ENCODE results near the gene HAUS7. TPM values are rescaled to one million over a fixed set of nuclear protein-coding genes. Genes with fewer than 3 reads are reported as not detected.

The HAUS7 gene
- polyA plus RNA-seq, 1 donor from 2014 or later, result 27.7 TPM

DNA sequence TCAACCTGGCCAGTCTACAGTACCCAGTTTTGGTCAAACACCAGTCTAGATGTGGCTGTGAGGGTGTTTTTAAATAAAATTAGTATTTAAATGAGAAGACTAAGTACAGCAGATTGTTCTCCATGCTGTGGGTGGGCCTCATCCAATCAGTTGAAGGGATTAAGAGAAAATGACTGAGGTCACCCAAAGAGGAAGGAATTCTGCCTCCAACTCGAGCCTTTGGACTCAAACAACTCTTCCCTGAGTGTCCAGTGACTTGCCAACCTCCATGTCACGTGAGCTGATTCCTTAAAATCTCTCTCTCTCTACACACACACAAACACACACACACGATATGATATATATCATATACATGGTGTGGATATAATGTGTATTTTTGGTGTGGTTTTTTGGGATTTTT lies 34.5 kb downstream of the HAUS7 start:
- Histone ChIP-seq H3K4me3 (ENCODE audit: low read length) (no peak overlapping the region), H3K27ac (ENCODE audit: low read length) (no peak overlapping the region), H3K27me3 (ENCODE audit: insufficient read depth, low read depth, low read length) (no peaks in the 10 kb centered on the region), H2AFZ (ENCODE audit: low read depth, low read length) (no peak overlapping the region), H3K9me2 (ENCODE audit: insufficient read depth, low read length) (no peaks in the 10 kb centered on the region), H3K9ac (ENCODE audit: low read length) (no peak overlapping the region), H3K4me2 (ENCODE audit: low read length) (no peak overlapping the region), H3F3A (ENCODE audit: insufficient read depth, low read length, poor library complexity, severe bottlenecking) (no peaks in the 10 kb centered on the region), H3K79me2 (replicated peaks; ENCODE audit: insufficient read depth, low read length) (no peaks in the 10 kb centered on the region), H3K36me3 (ENCODE audit: insufficient read depth, low read length) (no peaks in the 10 kb centered on the region), H4K20me1 (ENCODE audit: insufficient read depth) (no peaks in the 10 kb centered on the region), H3K9me3 (ENCODE audit: low read length) (no peaks in the 10 kb centered on the region)
- no peak for TF ChIP-seq SMC3 (conservative IDR thresholded peaks at IDR 0.05; ENCODE audit: poor library complexity)
- TF ChIP-seq, protein P1, sequence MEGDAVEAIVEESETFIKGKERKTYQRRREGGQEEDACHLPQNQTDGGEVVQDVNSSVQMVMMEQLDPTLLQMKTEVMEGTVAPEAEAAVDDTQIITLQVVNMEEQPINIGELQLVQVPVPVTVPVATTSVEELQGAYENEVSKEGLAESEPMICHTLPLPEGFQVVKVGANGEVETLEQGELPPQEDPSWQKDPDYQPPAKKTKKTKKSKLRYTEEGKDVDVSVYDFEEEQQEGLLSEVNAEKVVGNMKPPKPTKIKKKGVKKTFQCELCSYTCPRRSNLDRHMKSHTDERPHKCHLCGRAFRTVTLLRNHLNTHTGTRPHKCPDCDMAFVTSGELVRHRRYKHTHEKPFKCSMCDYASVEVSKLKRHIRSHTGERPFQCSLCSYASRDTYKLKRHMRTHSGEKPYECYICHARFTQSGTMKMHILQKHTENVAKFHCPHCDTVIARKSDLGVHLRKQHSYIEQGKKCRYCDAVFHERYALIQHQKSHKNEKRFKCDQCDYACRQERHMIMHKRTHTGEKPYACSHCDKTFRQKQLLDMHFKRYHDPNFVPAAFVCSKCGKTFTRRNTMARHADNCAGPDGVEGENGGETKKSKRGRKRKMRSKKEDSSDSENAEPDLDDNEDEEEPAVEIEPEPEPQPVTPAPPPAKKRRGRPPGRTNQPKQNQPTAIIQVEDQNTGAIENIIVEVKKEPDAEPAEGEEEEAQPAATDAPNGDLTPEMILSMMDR (IDR thresholded peaks at IDR 0.05; ENCODE audit: poor library complexity, severe bottlenecking), result no peak

DNA sequence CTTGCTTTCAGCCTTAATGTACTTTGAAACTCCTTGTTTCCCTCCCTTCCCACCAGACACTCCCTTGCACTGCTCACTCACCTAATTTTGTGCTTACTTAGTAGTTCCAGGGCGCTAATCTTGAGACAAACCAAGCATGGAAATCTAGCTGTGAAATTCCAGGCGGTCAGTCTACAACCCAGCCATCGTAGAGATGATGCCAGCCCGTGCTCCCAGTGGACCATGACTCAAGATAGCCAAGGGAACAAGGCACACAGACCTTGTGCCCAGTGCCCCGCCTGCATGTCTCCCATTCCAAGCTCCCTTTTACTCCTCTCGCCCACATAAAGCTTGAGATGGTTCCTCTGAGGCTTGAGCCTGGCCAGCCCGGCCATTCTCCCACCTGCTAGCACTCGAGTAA lies 35.6 kb downstream of the HAUS7 start:
- Histone ChIP-seq H3K9me3 (ENCODE audit: low read length) (no peaks in the 10 kb centered on the region), H3K9me2 (ENCODE audit: insufficient read depth, low read length) (no peaks in the 10 kb centered on the region), H3K27me3 (ENCODE audit: insufficient read depth, low read depth, low read length) (no peaks in the 10 kb centered on the region), H3K27ac (ENCODE audit: low read length) (no peak overlapping the region), H3K4me2 (ENCODE audit: low read length) (no peak overlapping the region), H3K79me2 (replicated peaks; ENCODE audit: insufficient read depth, low read length) (no peaks in the 10 kb centered on the region), H3K4me3 (ENCODE audit: low read length) (no peak overlapping the region), H3K36me3 (ENCODE audit: insufficient read depth, low read length) (no peaks in the 10 kb centered on the region), H2AFZ (ENCODE audit: low read depth, low read length) (no peak overlapping the region), H3K9ac (ENCODE audit: low read length) (no peak overlapping the region), H4K20me1 (ENCODE audit: insufficient read depth) (no peaks in the 10 kb centered on the region), H3F3A (ENCODE audit: insufficient read depth, low read length, poor library complexity, severe bottlenecking) (no peaks in the 10 kb centered on the region)
- no peak for TF ChIP-seq MXI1 (conservative IDR thresholded peaks at IDR 0.05; ENCODE audit: poor library complexity, severe bottlenecking)
- TF ChIP-seq SMC3 (conservative IDR thresholded peaks at IDR 0.05; ENCODE audit: poor library complexity), result no peak
- TF ChIP-seq, protein P1 (IDR thresholded peaks at IDR 0.05; ENCODE audit: poor library complexity, severe bottlenecking), result no peak
- no peak for TF ChIP-seq RAD21 (conservative IDR thresholded peaks at IDR 0.05)
- TF ChIP-seq, protein P2, sequence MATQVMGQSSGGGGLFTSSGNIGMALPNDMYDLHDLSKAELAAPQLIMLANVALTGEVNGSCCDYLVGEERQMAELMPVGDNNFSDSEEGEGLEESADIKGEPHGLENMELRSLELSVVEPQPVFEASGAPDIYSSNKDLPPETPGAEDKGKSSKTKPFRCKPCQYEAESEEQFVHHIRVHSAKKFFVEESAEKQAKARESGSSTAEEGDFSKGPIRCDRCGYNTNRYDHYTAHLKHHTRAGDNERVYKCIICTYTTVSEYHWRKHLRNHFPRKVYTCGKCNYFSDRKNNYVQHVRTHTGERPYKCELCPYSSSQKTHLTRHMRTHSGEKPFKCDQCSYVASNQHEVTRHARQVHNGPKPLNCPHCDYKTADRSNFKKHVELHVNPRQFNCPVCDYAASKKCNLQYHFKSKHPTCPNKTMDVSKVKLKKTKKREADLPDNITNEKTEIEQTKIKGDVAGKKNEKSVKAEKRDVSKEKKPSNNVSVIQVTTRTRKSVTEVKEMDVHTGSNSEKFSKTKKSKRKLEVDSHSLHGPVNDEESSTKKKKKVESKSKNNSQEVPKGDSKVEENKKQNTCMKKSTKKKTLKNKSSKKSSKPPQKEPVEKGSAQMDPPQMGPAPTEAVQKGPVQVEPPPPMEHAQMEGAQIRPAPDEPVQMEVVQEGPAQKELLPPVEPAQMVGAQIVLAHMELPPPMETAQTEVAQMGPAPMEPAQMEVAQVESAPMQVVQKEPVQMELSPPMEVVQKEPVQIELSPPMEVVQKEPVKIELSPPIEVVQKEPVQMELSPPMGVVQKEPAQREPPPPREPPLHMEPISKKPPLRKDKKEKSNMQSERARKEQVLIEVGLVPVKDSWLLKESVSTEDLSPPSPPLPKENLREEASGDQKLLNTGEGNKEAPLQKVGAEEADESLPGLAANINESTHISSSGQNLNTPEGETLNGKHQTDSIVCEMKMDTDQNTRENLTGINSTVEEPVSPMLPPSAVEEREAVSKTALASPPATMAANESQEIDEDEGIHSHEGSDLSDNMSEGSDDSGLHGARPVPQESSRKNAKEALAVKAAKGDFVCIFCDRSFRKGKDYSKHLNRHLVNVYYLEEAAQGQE (IDR thresholded peaks at IDR 0.05; ENCODE audit: borderline replicate concordance), result no peak
- no peak for TF ChIP-seq EP300 (conservative IDR thresholded peaks at IDR 0.05; ENCODE audit: poor library complexity, severe bottlenecking)
- no peak for TF ChIP-seq EZH2 (IDR thresholded peaks at IDR 0.05; ENCODE audit: borderline replicate concordance, insufficient read depth, low read length, poor library complexity, severe bottlenecking)
- TF ChIP-seq POLR2AphosphoS5 (IDR thresholded peaks at IDR 0.05), result no peak
- no peak for TF ChIP-seq TAF1 (IDR thresholded peaks at IDR 0.05; ENCODE audit: low read depth)

Measured in neural cell (in vitro differentiated cells).